Measurements from ENCODE around the gene GRB14. TPM values are rescaled to one million over a fixed set of nuclear protein-coding genes. Genes with fewer than 3 reads are reported as not detected.
A peak's percentile ranks its signal among the peaks of the same experiment; 100 is the strongest.
"Not testable (repeated sequence)": the region's sequence is repeated elsewhere in the genome, so short reads cannot be mapped to it uniquely, and the experiment has no call there.

Gene GRB14
- total RNA-seq, 1 donor from 2014 or later = 22.3 TPM

GRCh38 chr2:164642268-164642667 lies 21.0 kb upstream of the GRB14 start:
- no peak for DNase-seq (ENCODE audit: low read depth)
- TF ChIP-seq CTCF (conservative IDR thresholded peaks at IDR 0.05; ENCODE audit: low read depth, low read length) = no peak
- no peak overlapping the region for H3K4me3 ChIP-seq (ENCODE audit: low read depth, low read length)

GRCh38 chr2:164628319-164628718 lies 7.0 kb upstream of the GRB14 start:
- DNase-seq (ENCODE audit: low read depth); H3K4me3 ChIP-seq (ENCODE audit: low read depth, low read length): not testable (repeated sequence)

GRCh38 chr2:164625378-164625971 lies 4.2 kb upstream of the GRB14 start:
- no peak overlapping the region for H3K4me3 ChIP-seq (ENCODE audit: low read depth, low read length)
- TF ChIP-seq CTCF (conservative IDR thresholded peaks at IDR 0.05; ENCODE audit: low read depth, low read length) = no peak
- no peak for DNase-seq (ENCODE audit: low read depth)

GRCh38 chr2:164624316-164624715 lies 3.0 kb upstream of the GRB14 start:
- no peak overlapping the region for H3K4me3 ChIP-seq (ENCODE audit: low read depth, low read length)

GRCh38 chr2:164622338-164623106 lies 1.2 kb upstream of the GRB14 start:
- no peak for DNase-seq (ENCODE audit: low read depth)
- no peak overlapping the region for H3K4me3 ChIP-seq (ENCODE audit: low read depth, low read length)
- TF ChIP-seq CTCF (conservative IDR thresholded peaks at IDR 0.05; ENCODE audit: low read depth, low read length) = no peak

More at GRCh38 chr2:164624316-164624715, 3.0 kb upstream of the GRB14 start:
- no peak for TF ChIP-seq CTCF (conservative IDR thresholded peaks at IDR 0.05; ENCODE audit: low read depth, low read length)
- DNase-seq (ENCODE audit: low read depth) = no peak

GRCh38 chr2:164621764-164622105 lies 453 bp upstream of the GRB14 start:
- peak overlapping the region; percentile 78 for H3K4me3 ChIP-seq (ENCODE audit: low read depth, low read length)
- no peak for TF ChIP-seq CTCF (conservative IDR thresholded peaks at IDR 0.05; ENCODE audit: low read depth, low read length)
- no peak for DNase-seq (ENCODE audit: low read depth)

- peak overlapping the region; percentile 78 for H3K4me3 ChIP-seq (ENCODE audit: low read depth, low read length)
- TF ChIP-seq CTCF (conservative IDR thresholded peaks at IDR 0.05; ENCODE audit: low read depth, low read length) = no peak
- no peak for DNase-seq (ENCODE audit: low read depth)
Measured at GRCh38 chr2:164620457-164620856, 825 bp downstream of the GRB14 start.
